ENCODE measurements around the gene TMEM132D. TPM values are rescaled to one million over a fixed set of nuclear protein-coding genes. Genes with fewer than 3 reads are reported as not detected.

Gene TMEM132D
- total and polyA plus RNA-seq, 2 donors from 2014 or later: 0.13 TPM; not detected in 1

DNA sequence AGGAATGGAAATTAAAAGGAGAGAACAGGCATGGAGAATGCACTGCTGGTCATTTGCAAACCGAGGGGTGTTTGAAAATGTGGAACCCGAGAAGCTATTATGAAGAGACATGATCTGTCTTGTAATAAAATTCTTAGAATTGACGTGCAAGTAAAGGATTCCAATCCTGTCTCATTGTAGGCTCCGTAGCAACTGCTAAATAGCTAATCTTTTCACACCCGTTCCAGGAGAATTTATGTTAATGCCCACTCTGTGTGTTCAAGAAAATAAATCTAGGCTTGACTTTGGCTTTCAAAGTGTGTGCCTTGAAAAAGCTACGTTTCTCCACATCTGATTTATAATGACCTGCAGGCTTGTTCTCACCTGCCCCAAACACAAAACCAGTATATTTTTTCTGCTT lies 669.6 kb downstream of the TMEM132D start:
- Histone ChIP-seq H3K9me3 (ENCODE audit: control insufficient read depth in 2 of 3, insufficient read depth in 1 of 3, low read length in 3 of 3) (no peaks in the 10 kb centered on the region), H3K9ac (ENCODE audit: low read length in 3 of 3) (no peak overlapping the region), H3K27ac (ENCODE audit: low read depth in 2 of 2, low read length in 2 of 2) (no peak overlapping the region), H3K4me3 (ENCODE audit: low read length in 3 of 3) (no peak overlapping the region), H3K4me1 (ENCODE audit: control insufficient read depth in 2 of 3, insufficient read depth in 2 of 3, low read depth in 1 of 3, low read length in 3 of 3) (no peaks in the 10 kb centered on the region), H3K27me3 (ENCODE audit: control insufficient read depth, insufficient read depth, low read length) (no peaks in the 10 kb centered on the region), H3K36me3 (ENCODE audit: control insufficient read depth in 2 of 3, insufficient read depth in 3 of 3, low read length in 3 of 3) (no peaks in the 10 kb centered on the region)
- intact Hi-C loops (cut with DNase I): no loop called here
- no peak for TF ChIP-seq CTCF (IDR thresholded peaks at IDR 0.05; ENCODE audit: borderline replicate concordance, extremely low read depth, insufficient read depth)
- FAIRE-seq (no peak), DNase-seq (peak in 1 of 5 donors; percentile 0)

- FAIRE-seq (no peak), DNase-seq (peak in 1 of 5 donors; percentile 7)
- no peak for TF ChIP-seq CTCF (IDR thresholded peaks at IDR 0.05; ENCODE audit: borderline replicate concordance, extremely low read depth, insufficient read depth)
- H3K4me3 ChIP-seq (ENCODE audit: low read length in 3 of 3): no peak overlapping the region
- H3K4me1 ChIP-seq (ENCODE audit: control insufficient read depth in 2 of 3, insufficient read depth in 2 of 3, low read depth in 1 of 3, low read length in 3 of 3): no peaks in the 10 kb centered on the region
- H3K27ac ChIP-seq (ENCODE audit: low read depth in 2 of 2, low read length in 2 of 2): no peak overlapping the region
- H3K9me3 ChIP-seq (ENCODE audit: control insufficient read depth in 2 of 3, insufficient read depth in 1 of 3, low read length in 3 of 3): peaks cover 0 to 2% (median 0%) of the 10 kb centered on the region in 3 donors
- no peaks in the 10 kb centered on the region for H3K27me3 ChIP-seq (ENCODE audit: control insufficient read depth, insufficient read depth, low read length)
- no peaks in the 10 kb centered on the region for H3K36me3 ChIP-seq (ENCODE audit: control insufficient read depth in 2 of 3, insufficient read depth in 3 of 3, low read length in 3 of 3)
- no peak overlapping the region for H3K9ac ChIP-seq (ENCODE audit: low read length in 3 of 3)
- intact Hi-C loops (cut with DNase I): no loop called here
Observed at GRCh38 chr12:129231491-129231890, 672.3 kb downstream of the TMEM132D start.

DNA sequence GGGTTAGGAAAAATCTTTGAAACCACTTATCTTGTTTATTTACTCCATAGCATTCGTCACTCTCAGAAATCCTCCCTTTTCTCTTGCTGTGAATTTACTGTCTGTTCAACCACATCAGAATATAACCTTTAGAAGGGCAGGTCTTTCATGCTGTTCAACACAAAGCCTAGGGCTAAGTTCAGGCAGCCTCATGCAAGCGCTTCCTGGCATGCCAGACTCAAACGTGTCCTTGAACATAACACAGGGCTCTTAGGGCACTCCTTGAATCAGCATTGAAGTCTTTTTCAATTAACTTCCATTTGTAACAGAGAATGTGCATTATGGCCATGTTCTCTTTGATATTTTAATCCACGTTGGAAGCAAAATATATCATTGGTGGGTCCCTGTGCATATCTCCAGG lies 672.8 kb downstream of the TMEM132D start:
- H3K27ac ChIP-seq (ENCODE audit: low read depth in 2 of 2, low read length in 2 of 2): no peak overlapping the region
- H3K9ac ChIP-seq (ENCODE audit: low read length in 3 of 3): no peak overlapping the region
- no peak overlapping the region for H3K4me3 ChIP-seq (ENCODE audit: low read length in 3 of 3)
- H3K27me3 ChIP-seq (ENCODE audit: control insufficient read depth, insufficient read depth, low read length): no peaks in the 10 kb centered on the region
- intact Hi-C loops (cut with DNase I): no loop called here
- H3K4me1 ChIP-seq (ENCODE audit: control insufficient read depth in 2 of 3, insufficient read depth in 2 of 3, low read depth in 1 of 3, low read length in 3 of 3): no peaks in the 10 kb centered on the region
- H3K36me3 ChIP-seq (ENCODE audit: control insufficient read depth in 2 of 3, insufficient read depth in 3 of 3, low read length in 3 of 3): no peaks in the 10 kb centered on the region
- DNase-seq (no peak), FAIRE-seq (no peak)
- H3K9me3 ChIP-seq (ENCODE audit: control insufficient read depth in 2 of 3, insufficient read depth in 1 of 3, low read length in 3 of 3): peaks cover 0 to 2% (median 0%) of the 10 kb centered on the region in 3 donors
- no peak for TF ChIP-seq CTCF (IDR thresholded peaks at IDR 0.05; ENCODE audit: borderline replicate concordance, extremely low read depth, insufficient read depth)

- no peak overlapping the region for H3K27ac ChIP-seq (ENCODE audit: low read depth in 2 of 2, low read length in 2 of 2)
- FAIRE-seq: no peak
- H3K36me3 ChIP-seq (ENCODE audit: control insufficient read depth in 2 of 3, insufficient read depth in 3 of 3, low read length in 3 of 3): no peaks in the 10 kb centered on the region
- no peaks in the 10 kb centered on the region for H3K27me3 ChIP-seq (ENCODE audit: control insufficient read depth, insufficient read depth, low read length)
- no peaks in the 10 kb centered on the region for H3K4me1 ChIP-seq (ENCODE audit: control insufficient read depth in 2 of 3, insufficient read depth in 2 of 3, low read depth in 1 of 3, low read length in 3 of 3)
- peaks cover 0 to 2% (median 0%) of the 10 kb centered on the region in 3 donors for H3K9me3 ChIP-seq (ENCODE audit: control insufficient read depth in 2 of 3, insufficient read depth in 1 of 3, low read length in 3 of 3)
- intact Hi-C loops (cut with DNase I): no loop called here
- H3K9ac ChIP-seq (ENCODE audit: low read length in 3 of 3): no peak overlapping the region
- H3K4me3 ChIP-seq (ENCODE audit: low read length in 3 of 3): no peak overlapping the region
- no peak for DNase-seq
- TF ChIP-seq CTCF (IDR thresholded peaks at IDR 0.05; ENCODE audit: borderline replicate concordance, extremely low read depth, insufficient read depth): no peak
Observed at GRCh38 chr12:129226851-129227250, 677.0 kb downstream of the TMEM132D start.

All from kidney (tissue), 14 donors.